Stimulated activated CD4-positive, alpha-beta T cell treated with anti-CD3 and anti-CD28 coated beads, Interleukin-1b, Interleukin-23, amount 100 ng/mL, for 4 hours (primary cell): ENCODE measurements around the gene AK4.
"Not testable (repeated sequence)": the region's sequence is repeated elsewhere in the genome, so short reads cannot be mapped to it uniquely, and the experiment has no call there.

Experiments
- DNase-seq, 2 donors: peaks; one replicate each; pipeline ENCODE4 v3.0.0-alpha.2; 2020; ENCODE audit warnings: low read depth in 2 of 2

Gene AK4

GRCh38 chr1:65148178-65148547 is at the start of gene AK4:
AK4 (plus strand) TSS chr1:65148203; CDS start chr1:65148408, 205 bp downstream.
- not testable (repeated sequence) for DNase-seq

GRCh38 chr1:65103807-65104206 is 44.2 kb upstream of the AK4 start:
- no peak for DNase-seq

GRCh38 chr1:65104854-65105534 is 43.0 kb upstream of the AK4 start:
- no peak for DNase-seq

GRCh38 chr1:65105596-65105995 is 42.4 kb upstream of the AK4 start:
- DNase-seq: no peak

- DNase-seq: no peak
These were observed 39.9 kb upstream of the AK4 start for GRCh38 chr1:65108025-65108642.

- no peak for DNase-seq
These were observed 38.5 kb upstream of the AK4 start for GRCh38 chr1:65109487-65109886.

GRCh38 chr1:65112811-65113210 is 35.2 kb upstream of the AK4 start:
- DNase-seq: no peak

- no peak for DNase-seq
These were observed 34.7 kb upstream of the AK4 start for GRCh38 chr1:65113298-65113697.

- no peak for DNase-seq
These were observed 33.7 kb upstream of the AK4 start for GRCh38 chr1:65114322-65114721.

- no peak for DNase-seq
These were observed 28.1 kb upstream of the AK4 start for GRCh38 chr1:65119951-65120350.

- not testable (repeated sequence) for DNase-seq
These were observed 18.9 kb upstream of the AK4 start for GRCh38 chr1:65129104-65129503.

- DNase-seq: no peak
These were observed 9.5 kb upstream of the AK4 start for GRCh38 chr1:65138524-65138923.

GRCh38 chr1:65139793-65140192 is 8.2 kb upstream of the AK4 start:
- DNase-seq: not testable (repeated sequence)

- no peak for DNase-seq
These were observed 6.6 kb upstream of the AK4 start for GRCh38 chr1:65141394-65141793.

GRCh38 chr1:65141918-65142317 is 6.1 kb upstream of the AK4 start:
- DNase-seq: no peak

- not testable (repeated sequence) for DNase-seq
These were observed 4.8 kb upstream of the AK4 start for GRCh38 chr1:65143112-65143658.

GRCh38 chr1:65146908-65147423 is 1.0 kb upstream of the AK4 start:
- no peak for DNase-seq

- DNase-seq: peak; percentile 11 to 22
These were observed 402 bp upstream of the AK4 start for GRCh38 chr1:65147424-65148177.

GRCh38 chr1:65148548-65149350 is 746 bp downstream of the AK4 start:
- DNase-seq: peak; percentile 11 to 30

- no peak for DNase-seq
These were observed 1.5 kb downstream of the AK4 start for GRCh38 chr1:65149351-65150107.

- DNase-seq: no peak
These were observed 2.1 kb downstream of the AK4 start for GRCh38 chr1:65150108-65150463.
